NCI-H748 treated with DMSO at 0.1 percent for 48 hours (cell line): Measurements from ENCODE around the gene TSR3.
"Not testable (repeated sequence)": the region's sequence is repeated elsewhere in the genome, so short reads cannot be mapped to it uniquely, and the experiment has no call there.

Source experiments
- DNase-seq: peaks from one replicate; lab custom pipeline; 2025; lab: John Stamatoyannopoulos, UW

The TSR3 gene

GRCh38 chr16:1337486-1337885 is 14.2 kb downstream of the TSR3 start:
- no peak for DNase-seq

GRCh38 chr16:1336619-1337018 is 15.1 kb downstream of the TSR3 start:
- no peak for DNase-seq

GRCh38 chr16:1335996-1336395 is 15.7 kb downstream of the TSR3 start:
- DNase-seq: no peak

- DNase-seq: no peak
Measured at GRCh38 chr16:1335211-1335971, 16.3 kb downstream of the TSR3 start.

GRCh38 chr16:1334739-1335138 is 16.9 kb downstream of the TSR3 start:
- DNase-seq: no peak

GRCh38 chr16:1333854-1334700 is 17.6 kb downstream of the TSR3 start:
- no peak for DNase-seq

- DNase-seq: no peak
Measured at GRCh38 chr16:1333149-1333812, 18.4 kb downstream of the TSR3 start, which contains the start of gene BAIAP3. TSS of gene BAIAP3 (plus strand) at chr16:1333645. CDS start at chr16:1338550, 4,905 bp downstream.

GRCh38 chr16:1332618-1333148 is 19.0 kb downstream of the TSR3 start:
- DNase-seq: no peak

- peak; percentile 82 for DNase-seq
Measured at GRCh38 chr16:1331712-1332617, 19.7 kb downstream of the TSR3 start.

GRCh38 chr16:1330931-1331711 is 20.6 kb downstream of the TSR3 start:
- no peak for DNase-seq

- no peak for DNase-seq
Measured at GRCh38 chr16:1330260-1330914, 21.3 kb downstream of the TSR3 start.

GRCh38 chr16:1328961-1329360 is 22.7 kb downstream of the TSR3 start:
- DNase-seq: not testable (repeated sequence)

- not testable (repeated sequence) for DNase-seq
Measured at GRCh38 chr16:1328136-1328535, 23.5 kb downstream of the TSR3 start.

- DNase-seq: no peak
Measured at GRCh38 chr16:1327619-1327947, 24.1 kb downstream of the TSR3 start.

GRCh38 chr16:1326946-1327618 is 24.6 kb downstream of the TSR3 start:
- DNase-seq: no peak

GRCh38 chr16:1326391-1326790 is 25.3 kb downstream of the TSR3 start:
- no peak for DNase-seq

GRCh38 chr16:1325673-1326371 is 25.9 kb downstream of the TSR3 start:
- DNase-seq: no peak

- DNase-seq: no peak
Measured at GRCh38 chr16:1325261-1325660, 26.4 kb downstream of the TSR3 start.

GRCh38 chr16:1324286-1324826 is 27.3 kb downstream of the TSR3 start:
- no peak for DNase-seq
